Activated CD4-positive, alpha-beta T cell treated with anti-CD3 and anti-CD28 coated beads, Interleukin-2, amount 50 U/mL, for 16 hours (primary cell): ENCODE measurements around the gene CCSER2.
A peak's percentile ranks its signal among the peaks of the same experiment; 100 is the strongest.
"Not testable (repeated sequence)": the region's sequence is repeated elsewhere in the genome, so short reads cannot be mapped to it uniquely, and the experiment has no call there.

Experiments
- DNase-seq: peaks from one replicate; pipeline ENCODE4 v3.0.0-alpha.2; 2020

CCSER2 gene

GRCh38 chr10:84397735-84398144 lies 69.4 kb downstream of the CCSER2 start:
- DNase-seq = no peak

GRCh38 chr10:84398696-84399095 lies 70.3 kb downstream of the CCSER2 start:
- no peak for DNase-seq

- no peak for DNase-seq
Observed at GRCh38 chr10:84401854-84402611, 73.6 kb downstream of the CCSER2 start.

DNA sequence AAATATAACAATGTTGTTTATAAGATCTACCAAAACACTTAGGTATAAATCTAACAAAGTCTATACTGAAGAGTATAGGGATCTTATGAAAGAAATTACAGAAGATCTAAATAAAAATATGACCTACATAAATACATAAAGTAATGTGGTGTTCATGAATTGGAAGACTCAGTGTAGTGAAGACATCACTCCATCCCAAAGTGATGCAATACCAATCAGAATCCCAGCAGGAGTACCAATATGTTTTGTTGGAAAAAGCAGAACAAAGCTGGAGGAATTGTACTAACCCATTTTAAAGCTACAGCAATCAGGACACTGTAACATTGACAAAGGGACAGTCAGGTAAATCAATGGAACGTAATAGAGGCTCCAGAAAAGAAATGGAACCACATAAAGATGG lies 76.4 kb downstream of the CCSER2 start:
- DNase-seq = no peak

DNA sequence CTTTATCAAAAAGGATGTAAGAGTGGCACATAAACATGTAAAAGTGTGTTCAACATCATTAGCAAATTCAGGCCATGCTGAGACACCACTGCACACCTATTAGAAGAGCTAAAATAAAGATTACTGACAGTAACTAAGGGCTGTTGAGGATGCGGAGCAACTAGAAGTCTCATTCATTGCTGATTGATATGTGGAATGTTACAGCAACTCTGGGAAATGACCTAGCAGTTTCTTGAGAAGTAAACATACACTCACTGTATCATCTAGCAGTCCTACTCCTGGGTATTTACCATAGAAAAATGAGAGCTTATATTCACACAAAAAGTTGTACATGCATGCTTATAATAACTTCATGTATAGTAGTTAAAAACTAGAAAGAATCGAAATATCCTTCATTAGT lies 77.3 kb downstream of the CCSER2 start:
- peak; percentile 15 for DNase-seq

DNA sequence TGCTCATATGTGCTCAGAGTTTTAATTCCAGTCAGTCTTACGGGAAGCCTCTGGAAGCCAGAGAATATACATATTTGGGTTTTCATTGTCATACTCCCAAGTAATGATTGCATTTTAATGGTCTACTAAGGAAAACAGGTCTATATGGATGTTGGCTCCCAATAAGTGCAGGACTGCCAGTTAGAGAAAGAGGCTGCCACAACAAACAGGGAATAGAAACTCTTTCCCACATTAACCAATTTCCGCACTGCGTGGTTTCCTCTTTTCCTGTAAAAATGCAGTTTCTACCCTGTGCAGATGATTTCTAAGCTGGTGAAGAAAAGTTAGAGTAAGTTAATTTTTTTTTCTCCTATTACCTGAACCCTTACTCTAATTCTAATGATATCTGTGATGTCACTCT lies 78.2 kb downstream of the CCSER2 start:
- no peak for DNase-seq

- DNase-seq = no peak
Observed at GRCh38 chr10:84407388-84408049, 79.1 kb downstream of the CCSER2 start.

DNA sequence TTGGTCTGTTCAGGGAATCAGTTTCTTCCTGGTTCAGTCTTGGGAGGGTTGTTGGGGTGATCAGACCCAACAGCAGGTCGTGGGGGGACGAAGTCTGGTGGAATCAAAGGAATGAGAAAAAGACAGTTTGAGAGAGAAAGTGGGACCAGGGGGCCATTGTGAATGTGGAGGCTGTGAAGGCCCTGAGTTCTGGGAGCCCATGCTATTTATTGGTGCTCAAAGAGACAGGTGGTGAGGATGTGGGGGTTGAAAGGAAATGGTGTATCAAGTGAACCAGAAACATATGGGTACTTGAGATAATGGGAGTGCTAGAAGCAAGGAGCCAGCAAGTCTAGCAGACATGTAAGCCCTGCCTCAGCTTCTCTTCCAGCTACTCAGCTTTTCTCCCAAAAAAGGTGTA lies 84.1 kb downstream of the CCSER2 start:
- no peak for DNase-seq

GRCh38 chr10:84414110-84414509 lies 85.7 kb downstream of the CCSER2 start:
- not testable (repeated sequence) for DNase-seq

DNA sequence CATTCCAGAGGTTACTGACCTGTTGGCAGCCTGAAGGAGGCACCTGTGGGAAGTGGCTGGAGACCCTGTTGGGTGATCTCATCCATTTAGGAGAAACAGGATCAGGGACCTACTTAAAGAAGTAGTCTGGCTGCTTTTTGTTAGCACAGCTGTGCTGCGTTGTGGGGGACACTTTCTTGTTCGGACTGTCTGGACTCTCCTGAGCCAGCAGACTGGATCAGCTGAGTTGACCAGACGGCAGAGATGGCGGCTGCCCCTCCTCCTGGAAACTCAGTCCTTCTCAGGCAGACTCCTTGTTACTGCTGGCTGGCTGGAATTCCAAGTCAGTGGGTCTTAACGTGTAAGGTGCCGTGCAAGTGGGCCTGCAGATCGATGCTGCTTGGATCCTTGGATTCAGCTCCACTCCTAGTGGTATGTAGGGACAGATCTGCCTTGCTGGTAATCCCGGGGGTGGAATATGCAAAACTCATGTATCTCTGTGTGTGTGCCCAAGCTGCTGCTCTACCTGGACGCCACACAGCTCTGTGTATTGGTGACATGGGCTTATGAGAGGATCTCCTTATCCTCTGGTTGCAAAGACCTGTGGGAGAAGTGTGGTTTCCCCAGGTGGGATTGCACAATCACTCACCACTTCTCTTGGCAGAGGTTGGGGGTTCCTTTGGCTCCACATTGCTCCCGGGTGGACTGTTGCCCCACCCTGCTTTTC lies 87.3 kb downstream of the CCSER2 start:
- no peak for DNase-seq

GRCh38 chr10:84416245-84416555 lies 87.8 kb downstream of the CCSER2 start:
- DNase-seq = no peak

- DNase-seq = no peak
Observed at GRCh38 chr10:84423719-84424118, 95.3 kb downstream of the CCSER2 start.

GRCh38 chr10:84424731-84425167 lies 96.4 kb downstream of the CCSER2 start:
- DNase-seq = peak; percentile 31

GRCh38 chr10:84427903-84428650 lies 99.7 kb downstream of the CCSER2 start:
- no peak for DNase-seq

DNA sequence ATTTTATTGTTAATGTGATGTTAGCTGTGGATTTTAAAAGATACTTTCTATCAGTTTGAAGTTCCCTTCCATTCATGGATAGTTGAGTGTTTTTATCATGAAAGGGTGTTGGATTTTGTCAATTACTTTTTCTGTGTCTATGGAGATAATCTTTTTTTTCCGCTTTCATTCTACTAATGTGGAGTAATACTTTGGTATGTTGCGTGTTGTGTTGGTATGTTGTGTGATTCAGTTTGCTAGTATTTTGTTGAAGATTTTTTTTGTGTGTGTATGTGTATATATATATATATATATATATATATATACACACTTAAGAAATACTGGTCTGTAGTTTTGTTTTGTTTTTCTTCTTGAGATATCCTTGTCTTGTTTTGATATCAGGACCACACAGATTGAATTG lies 100.3 kb downstream of the CCSER2 start:
- DNase-seq = no peak

GRCh38 chr10:84429926-84430520 lies 101.6 kb downstream of the CCSER2 start:
- DNase-seq = peak; percentile 62

DNA sequence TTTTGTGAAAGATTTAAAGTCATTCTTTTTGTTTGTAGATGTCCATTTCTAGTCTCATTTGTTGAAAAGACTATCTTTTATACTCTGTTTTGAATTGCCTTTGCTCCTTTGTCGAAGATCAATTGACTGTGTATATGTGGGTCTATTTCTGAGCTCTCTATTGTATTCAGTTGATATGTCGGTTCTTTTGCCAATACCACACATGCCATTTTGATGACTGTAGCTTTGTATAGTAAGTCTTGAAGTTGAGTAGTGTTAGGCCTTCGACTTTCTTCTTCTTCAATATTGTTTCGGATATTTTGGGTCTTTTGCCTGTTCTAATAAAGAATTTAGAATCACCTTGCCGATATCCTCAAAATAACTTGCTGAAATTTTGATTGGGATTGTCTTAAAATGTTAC lies 104.5 kb downstream of the CCSER2 start:
- no peak for DNase-seq

DNA sequence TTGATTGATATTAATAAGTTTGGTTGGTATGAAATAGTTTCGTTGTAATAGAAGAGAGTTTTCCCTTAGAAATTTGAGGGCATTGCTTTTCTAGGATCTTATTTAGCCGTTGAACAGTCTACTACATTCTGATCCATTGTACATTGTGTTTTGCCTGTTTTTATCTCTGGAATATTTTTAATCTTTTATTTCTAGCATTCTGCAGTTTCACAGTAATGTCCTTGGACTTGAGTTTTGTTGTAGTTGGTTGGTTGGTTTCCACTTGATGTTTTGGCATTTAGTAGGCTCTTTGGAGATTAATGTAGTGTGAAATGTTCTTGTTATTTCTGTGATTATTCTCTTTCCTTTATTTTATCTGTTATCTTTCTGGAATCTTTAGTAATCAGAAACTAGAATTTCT lies 112.4 kb downstream of the CCSER2 start:
- DNase-seq = no peak

GRCh38 chr10:84447701-84448400 lies 119.5 kb downstream of the CCSER2 start:
- no peak for DNase-seq

- not testable (repeated sequence) for DNase-seq
Observed at GRCh38 chr10:84449351-84449750, 121.0 kb downstream of the CCSER2 start.

GRCh38 chr10:84452003-84452402 lies 123.6 kb downstream of the CCSER2 start:
- DNase-seq = no peak

DNA sequence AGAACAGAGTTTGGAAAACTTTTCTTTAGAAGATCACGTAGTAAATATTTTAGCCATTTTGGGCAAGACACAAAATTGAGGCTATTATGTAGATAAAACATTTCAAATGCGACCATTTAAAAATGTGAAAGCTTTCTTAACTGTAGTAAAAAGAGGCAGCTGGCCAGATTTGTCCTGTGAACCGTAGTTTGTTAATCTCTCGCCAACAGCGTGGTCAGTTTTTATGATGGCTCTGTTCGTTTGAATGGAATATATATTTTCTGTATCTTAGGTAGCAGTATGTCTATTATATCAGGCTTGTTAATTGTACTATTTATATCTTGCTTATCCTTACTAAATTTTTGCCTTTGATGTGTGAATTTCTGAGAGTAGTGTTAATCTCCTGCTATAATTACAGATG lies 124.9 kb downstream of the CCSER2 start:
- no peak for DNase-seq
